Vagina (tissue), 2 donors: Measurements from ENCODE around the gene ACTA1.

ENCODE experiments used
- CTCF ChIP-seq, 3 experiments: fragments of 450-650 bp in 2 of 3; fragments of 200-600 bp in 1 of 3; sonication (generic) in 1 of 3; IDR thresholded peaks; one replicate each; pipeline ENCODE4 v1.5.1; 2017 to 2019; ENCODE audit warnings: antibody characterized with exemption in 3 of 3, mild to moderate bottlenecking in 2 of 3, moderate library complexity in 2 of 3
- POLR2A ChIP-seq, 2 donors: fragments of 450-650 bp; IDR thresholded peaks; one replicate each; pipeline ENCODE4 v1.6.1; 2017; ENCODE audit warnings: antibody characterized with exemption in 2 of 2, mild to moderate bottlenecking in 2 of 2, moderate library complexity in 2 of 2

GRCh38 chr1:229456016-229456415 lies 22.1 kb upstream of the ACTA1 start:
- TF ChIP-seq POLR2A (IDR thresholded peaks at IDR 0.05) (no peak), CTCF (IDR thresholded peaks at IDR 0.05) (no peak)
